Measurements from ENCODE around the gene CALML6. TPM values are rescaled to one million over a fixed set of nuclear protein-coding genes. Genes with fewer than 3 reads are reported as not detected.

Gene CALML6
- total RNA-seq, 4 donors from 2014 or later, result 0.42 to 0.78 TPM; not detected in 2

GRCh38 chr1:1892763-1893120 lies 22.3 kb upstream of the CALML6 start:
- H3K36me3 ChIP-seq, result no peaks in the 10 kb centered on the region
- WGBS, 2 donors, result 75 to 77% methylated on average over 7 of the region's 7 CpGs
- H3K4me3 ChIP-seq, result peak overlapping the region in 1 of 4 donors; percentile 87
- H3K4me1 ChIP-seq, result peaks cover 0 to 57% (median 46%) of the 10 kb centered on the region in 4 donors
- H3K27ac ChIP-seq, result peak overlapping the region in 3 of 4 donors; percentile 90 to 98 (median 92)
- TF ChIP-seq POLR2A (IDR thresholded peaks at IDR 0.05), result no peak
- DNase-seq (ENCODE audit: low spot score in 2 of 2), result no peak
- H3K27me3 ChIP-seq, result peaks cover 0 to 18% of the 10 kb centered on the region in 2 donors
- no peaks in the 10 kb centered on the region for H3K9me3 ChIP-seq

DNA sequence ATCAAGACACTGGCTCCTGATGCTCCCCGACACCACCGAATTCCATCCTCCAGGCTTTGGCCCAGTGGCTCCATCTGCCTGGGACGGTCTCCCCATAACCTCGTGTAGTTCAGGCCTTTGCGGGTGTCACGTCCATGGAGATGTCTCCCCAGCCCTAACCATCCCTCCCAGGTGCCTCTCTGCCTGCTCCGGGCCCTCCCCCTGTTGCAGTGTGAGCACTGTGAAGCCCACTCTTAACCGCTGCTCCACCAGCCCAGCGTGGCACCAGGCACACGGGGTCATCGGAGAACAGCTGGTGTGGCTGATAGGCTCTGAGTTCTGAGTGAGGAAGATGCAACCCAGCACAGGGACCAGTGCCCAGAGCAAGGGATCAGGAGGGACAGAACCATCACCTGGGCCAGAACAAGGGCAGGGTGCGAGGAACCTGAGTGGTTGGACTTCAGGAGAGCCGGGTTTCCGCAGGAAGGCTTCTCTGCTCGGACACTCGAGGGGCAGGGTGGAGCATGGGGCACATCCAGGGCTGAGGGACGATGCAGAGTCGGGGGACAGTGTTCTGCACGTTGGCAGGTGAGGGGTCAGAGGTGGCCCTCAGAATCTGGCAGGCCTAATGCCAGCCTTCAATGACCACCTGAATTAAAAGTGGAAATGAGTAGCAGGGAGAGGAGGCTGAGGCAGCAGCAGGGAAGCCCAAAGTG lies 21.6 kb upstream of the CALML6 start:
- H3K27me3 ChIP-seq, result peaks cover 0 to 18% of the 10 kb centered on the region in 2 donors
- H3K36me3 ChIP-seq, result no peaks in the 10 kb centered on the region
- DNase-seq (ENCODE audit: low spot score in 2 of 2), result no peak
- WGBS, 2 donors, result 85 to 87% methylated on average over 19 of the region's 19 CpGs
- TF ChIP-seq POLR2A (IDR thresholded peaks at IDR 0.05) (no peak), EP300 (IDR thresholded peaks at IDR 0.05) (no peak)
- TF ChIP-seq, protein P1, sequence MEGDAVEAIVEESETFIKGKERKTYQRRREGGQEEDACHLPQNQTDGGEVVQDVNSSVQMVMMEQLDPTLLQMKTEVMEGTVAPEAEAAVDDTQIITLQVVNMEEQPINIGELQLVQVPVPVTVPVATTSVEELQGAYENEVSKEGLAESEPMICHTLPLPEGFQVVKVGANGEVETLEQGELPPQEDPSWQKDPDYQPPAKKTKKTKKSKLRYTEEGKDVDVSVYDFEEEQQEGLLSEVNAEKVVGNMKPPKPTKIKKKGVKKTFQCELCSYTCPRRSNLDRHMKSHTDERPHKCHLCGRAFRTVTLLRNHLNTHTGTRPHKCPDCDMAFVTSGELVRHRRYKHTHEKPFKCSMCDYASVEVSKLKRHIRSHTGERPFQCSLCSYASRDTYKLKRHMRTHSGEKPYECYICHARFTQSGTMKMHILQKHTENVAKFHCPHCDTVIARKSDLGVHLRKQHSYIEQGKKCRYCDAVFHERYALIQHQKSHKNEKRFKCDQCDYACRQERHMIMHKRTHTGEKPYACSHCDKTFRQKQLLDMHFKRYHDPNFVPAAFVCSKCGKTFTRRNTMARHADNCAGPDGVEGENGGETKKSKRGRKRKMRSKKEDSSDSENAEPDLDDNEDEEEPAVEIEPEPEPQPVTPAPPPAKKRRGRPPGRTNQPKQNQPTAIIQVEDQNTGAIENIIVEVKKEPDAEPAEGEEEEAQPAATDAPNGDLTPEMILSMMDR (IDR thresholded peaks at IDR 0.05), result no peak
- H3K4me1 ChIP-seq, result peaks cover 0 to 50% (median 40%) of the 10 kb centered on the region in 4 donors
- no peaks in the 10 kb centered on the region for H3K9me3 ChIP-seq
- H3K27ac ChIP-seq, result peak overlapping the region in 1 of 4 donors; percentile 65
- no peak overlapping the region for H3K4me3 ChIP-seq

- no peaks in the 10 kb centered on the region for H3K36me3 ChIP-seq
- peaks cover 0 to 45% (median 36%) of the 10 kb centered on the region in 4 donors for H3K4me1 ChIP-seq
- TF ChIP-seq EP300 (IDR thresholded peaks at IDR 0.05) (no peak), POLR2A (IDR thresholded peaks at IDR 0.05) (no peak)
- TF ChIP-seq, protein P1 (IDR thresholded peaks at IDR 0.05), result no peak
- no peaks in the 10 kb centered on the region for H3K9me3 ChIP-seq
- no peak overlapping the region for H3K4me3 ChIP-seq
- 78 to 86% methylated on average over 1 to 2 of the region's 2 CpGs for WGBS, 2 donors
- no peak for DNase-seq (ENCODE audit: low spot score in 2 of 2)
- peak overlapping the region in 2 of 4 donors; percentile 15 to 65 for H3K27ac ChIP-seq
- H3K27me3 ChIP-seq, result peaks cover 0 to 18% of the 10 kb centered on the region in 2 donors
Observed at GRCh38 chr1:1893997-1894353, 21.1 kb upstream of the CALML6 start.

GRCh38 chr1:1894354-1895059 lies 20.6 kb upstream of the CALML6 start:
- peaks cover 0 to 40% (median 31%) of the 10 kb centered on the region in 4 donors for H3K4me1 ChIP-seq
- no peak for DNase-seq (ENCODE audit: low spot score in 2 of 2)
- peak overlapping the region in 2 of 4 donors; percentile 15 to 68 for H3K27ac ChIP-seq
- TF ChIP-seq EP300 (IDR thresholded peaks at IDR 0.05) (no peak), POLR2A (IDR thresholded peaks at IDR 0.05) (no peak)
- TF ChIP-seq, protein P1 (IDR thresholded peaks at IDR 0.05), result no peak
- peak overlapping the region in 1 of 4 donors; percentile 15 for H3K4me3 ChIP-seq
- 18 to 25% methylated on average over 13 to 14 of the region's 14 CpGs for WGBS, 2 donors
- H3K27me3 ChIP-seq, result peaks cover 0 to 22% of the 10 kb centered on the region in 2 donors
- H3K9me3 ChIP-seq, result no peaks in the 10 kb centered on the region
- H3K36me3 ChIP-seq, result no peaks in the 10 kb centered on the region

GRCh38 chr1:1895060-1895418 lies 20.0 kb upstream of the CALML6 start:
- no peak for DNase-seq (ENCODE audit: low spot score in 2 of 2)
- WGBS, 2 donors, result 23 to 44% methylated on average over 10 of the region's 10 CpGs
- Histone ChIP-seq H3K27ac (peak overlapping the region in 1 of 4 donors; percentile 68), H3K36me3 (no peaks in the 10 kb centered on the region), H3K4me1 (peaks cover 0 to 39% (median 30%) of the 10 kb centered on the region in 4 donors), H3K27me3 (peaks cover 0 to 22% of the 10 kb centered on the region in 2 donors), H3K9me3 (no peaks in the 10 kb centered on the region), H3K4me3 (peak overlapping the region in 1 of 4 donors; percentile 15)
- TF ChIP-seq POLR2A (IDR thresholded peaks at IDR 0.05), result no peak
- TF ChIP-seq, protein P1 (IDR thresholded peaks at IDR 0.05), result no peak
- no peak for TF ChIP-seq EP300 (IDR thresholded peaks at IDR 0.05)

Measured in tibial nerve (tissue), 4 donors.